ENCODE measurements around the gene ABHD16A.

GRCh38 chr6:31740397-31741223, 37.5 kb upstream of the ABHD16A start:
- no peak for TF ChIP-seq ZNF8 (CRISPR knock-in tag; IDR thresholded peaks at IDR 0.05)
- no peak for TF ChIP-seq ESRRG (CRISPR knock-in tag; IDR thresholded peaks at IDR 0.05)
